ENCODE results near the gene TSTD1.
"Not testable (repeated sequence)": the region's sequence is repeated elsewhere in the genome, so short reads cannot be mapped to it uniquely, and the experiment has no call there.

The TSTD1 gene

GRCh38 chr1:161037661-161038522 lies 872 bp downstream of the TSTD1 start:
- DNase-seq (ENCODE audit: low read depth in 2 of 2) = no peak

DNA sequence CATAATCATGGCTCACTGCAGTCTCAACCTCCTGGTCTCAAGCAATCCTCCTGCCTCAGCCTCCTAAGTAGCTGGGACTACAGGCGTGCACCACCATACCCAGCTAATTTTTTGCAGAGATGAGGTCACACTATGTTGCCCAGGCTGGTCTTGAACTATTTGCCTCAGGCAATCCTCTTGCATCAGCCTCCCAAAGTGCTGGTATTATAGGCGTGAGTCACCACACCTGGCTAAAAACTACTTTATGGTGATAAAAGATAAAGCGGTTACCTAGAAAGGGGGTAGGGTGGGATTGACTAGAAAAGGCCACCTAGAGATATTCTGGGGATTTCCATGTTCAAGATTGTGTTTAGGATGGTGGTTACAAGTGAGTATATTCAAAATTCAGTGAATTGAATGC lies 5.0 kb downstream of the TSTD1 start:
- no peak for DNase-seq (ENCODE audit: low read depth in 2 of 2)

- DNase-seq (ENCODE audit: low read depth in 2 of 2) = no peak
Observed at GRCh38 chr1:161032409-161032808, 6.4 kb downstream of the TSTD1 start.

- DNase-seq (ENCODE audit: low read depth in 2 of 2) = no peak
Observed at GRCh38 chr1:161031874-161032273, 6.9 kb downstream of the TSTD1 start.

DNA sequence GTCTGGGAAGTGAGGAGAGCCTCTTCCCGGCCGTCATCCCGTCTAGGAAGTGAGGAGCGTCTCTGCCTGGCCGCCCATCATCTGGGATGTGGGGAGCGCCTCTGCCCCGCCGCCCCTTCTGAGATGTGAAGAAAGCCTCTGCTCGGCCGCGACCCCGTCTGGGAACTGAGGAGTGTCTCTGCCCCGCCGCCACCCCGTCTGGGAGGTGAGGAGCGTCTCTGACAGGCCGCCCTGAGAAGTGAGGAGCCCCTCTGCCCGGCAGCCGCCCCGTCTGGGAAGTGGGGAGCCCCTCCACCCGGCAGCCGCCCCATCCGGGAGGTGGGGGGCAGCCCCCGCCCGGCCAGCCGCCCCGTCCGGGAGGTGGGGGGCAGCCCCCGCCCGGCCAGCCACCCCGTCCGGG lies 9.3 kb downstream of the TSTD1 start:
- not testable (repeated sequence) for DNase-seq (ENCODE audit: low read depth in 2 of 2)

- DNase-seq (ENCODE audit: low read depth in 2 of 2) = not testable (repeated sequence)
Observed at GRCh38 chr1:161026954-161027353, 11.8 kb downstream of the TSTD1 start.

DNA sequence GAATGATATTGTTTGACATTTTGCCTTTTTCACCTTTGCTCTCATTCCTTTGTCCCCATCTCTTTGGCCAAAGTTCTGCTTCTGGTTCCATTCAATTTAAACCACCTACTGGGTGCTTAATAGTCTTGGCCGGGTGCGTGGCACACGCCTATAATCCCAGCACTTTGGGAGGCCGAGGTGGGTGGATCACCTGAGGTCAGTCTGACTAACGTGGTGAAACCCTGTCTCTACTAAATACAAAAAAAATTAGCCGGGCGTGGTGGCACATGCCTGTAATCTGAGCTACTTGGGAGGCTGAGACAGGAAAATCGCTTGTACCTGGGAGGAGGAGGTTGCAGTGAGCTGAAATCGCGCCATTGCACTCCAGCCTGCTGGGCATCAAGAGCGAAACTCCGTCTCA lies 16.3 kb downstream of the TSTD1 start:
- DNase-seq (ENCODE audit: low read depth in 2 of 2) = not testable (repeated sequence)

DNA sequence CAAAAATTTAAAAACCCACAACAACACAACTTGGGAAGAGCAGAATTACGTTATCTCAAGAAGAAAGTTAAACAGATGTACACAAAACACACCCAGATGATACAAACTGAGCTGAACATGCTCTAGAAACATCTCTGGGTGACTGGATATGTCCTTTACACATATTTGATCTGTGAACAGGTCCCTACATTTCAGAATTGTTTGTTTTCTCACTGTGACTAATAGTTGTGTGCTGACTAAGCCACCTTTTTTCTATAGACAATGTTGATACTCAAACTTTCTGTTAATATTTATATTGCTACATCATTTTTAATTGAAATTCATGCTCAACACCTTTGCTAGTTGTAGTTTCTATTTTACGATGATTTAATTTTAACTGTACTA lies 16.8 kb downstream of the TSTD1 start:
- no peak for DNase-seq (ENCODE audit: low read depth in 2 of 2)

GRCh38 chr1:161021165-161021969 lies 17.4 kb downstream of the TSTD1 start:
- DNase-seq (ENCODE audit: low read depth in 2 of 2) = peak; percentile 75 to 81

GRCh38 chr1:161020509-161021164 lies 18.1 kb downstream of the TSTD1 start, which contains the start of gene F11R:
TSS of gene F11R (minus strand) at chr1:161021152. CDS start at chr1:161021073, 79 bp downstream.
- DNase-seq (ENCODE audit: low read depth in 2 of 2) = no peak

- DNase-seq (ENCODE audit: low read depth in 2 of 2) = no peak
Observed at GRCh38 chr1:161019751-161020495, 18.8 kb downstream of the TSTD1 start.

DNA sequence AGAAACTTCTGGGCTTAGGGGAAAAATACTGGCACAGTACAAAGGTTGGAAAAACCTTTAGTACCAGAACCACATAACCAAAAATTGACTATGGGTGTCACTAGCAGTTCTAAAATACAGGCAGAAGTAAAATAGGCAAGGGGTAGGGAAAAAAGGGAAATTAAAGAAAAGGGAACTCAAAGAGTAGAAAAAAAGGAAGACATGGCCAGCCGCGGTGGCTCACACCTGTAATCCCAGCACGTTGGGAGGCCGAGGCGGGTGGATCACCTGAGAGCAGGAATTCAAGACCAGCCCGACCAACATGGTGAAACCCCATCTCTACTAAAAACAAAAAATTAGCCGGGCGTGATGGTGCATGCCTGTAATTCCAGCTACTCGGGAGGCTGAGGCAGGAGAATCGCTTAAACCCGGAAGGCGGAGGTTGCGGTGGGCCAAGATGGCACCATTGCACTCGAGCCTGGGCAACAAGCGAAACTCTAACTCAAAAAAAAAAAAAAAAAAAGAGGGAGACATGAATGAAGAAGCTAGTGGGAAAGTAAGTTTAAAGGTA lies 19.6 kb downstream of the TSTD1 start:
- DNase-seq (ENCODE audit: low read depth in 2 of 2) = not testable (repeated sequence)

GRCh38 chr1:161018631-161018930 lies 20.2 kb downstream of the TSTD1 start:
- no peak for DNase-seq (ENCODE audit: low read depth in 2 of 2)

DNA sequence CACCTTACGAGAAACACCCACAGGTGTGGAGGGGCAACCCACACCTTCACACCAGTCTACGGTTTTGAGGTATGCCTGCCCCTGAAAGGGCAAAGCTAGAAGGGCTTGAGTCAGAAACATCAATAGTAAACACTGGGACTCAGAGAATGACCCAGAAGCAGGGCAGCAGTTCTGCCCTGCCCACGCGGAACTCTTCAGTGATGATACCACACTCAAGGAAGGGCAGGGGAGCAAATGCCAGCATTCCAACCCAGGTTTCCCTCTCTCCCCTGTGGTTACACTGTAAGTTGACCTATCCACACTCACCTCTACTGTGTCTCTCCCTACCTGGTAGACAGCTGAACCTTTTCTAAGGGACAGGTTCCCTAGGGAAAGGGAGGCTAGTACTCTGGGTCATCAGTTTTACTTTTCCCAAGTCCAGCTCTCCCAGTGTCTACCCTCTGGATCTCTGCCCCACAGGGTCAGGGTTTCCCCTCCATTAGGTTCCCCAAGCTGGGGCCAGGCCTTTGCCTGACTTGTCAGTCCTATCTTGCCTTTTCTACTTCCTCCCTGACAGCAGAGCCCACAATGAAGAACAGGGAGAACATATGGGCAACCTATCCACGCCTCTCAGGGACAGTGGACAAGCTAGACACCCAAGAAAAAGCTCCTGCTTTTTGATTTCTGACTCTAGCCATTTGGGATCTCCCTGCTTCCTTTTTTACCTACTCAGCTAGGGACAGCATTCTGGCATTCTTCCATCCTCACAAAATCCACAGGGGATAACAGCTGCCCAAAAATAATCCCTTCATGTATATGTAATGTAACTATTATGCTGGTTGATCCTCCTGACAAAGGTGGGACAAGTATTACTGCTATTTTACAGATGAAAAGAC lies 20.8 kb downstream of the TSTD1 start:
- no peak for DNase-seq (ENCODE audit: low read depth in 2 of 2)

GRCh38 chr1:161017181-161017580 lies 21.6 kb downstream of the TSTD1 start:
- not testable (repeated sequence) for DNase-seq (ENCODE audit: low read depth in 2 of 2)

GRCh38 chr1:161016683-161017082 lies 22.1 kb downstream of the TSTD1 start:
- not testable (repeated sequence) for DNase-seq (ENCODE audit: low read depth in 2 of 2)

GRCh38 chr1:161013488-161014230 lies 25.1 kb downstream of the TSTD1 start:
- DNase-seq (ENCODE audit: low read depth in 2 of 2) = peak; percentile 63 to 64

GRCh38 chr1:161013131-161013487 lies 25.7 kb downstream of the TSTD1 start:
- no peak for DNase-seq (ENCODE audit: low read depth in 2 of 2)

DNA sequence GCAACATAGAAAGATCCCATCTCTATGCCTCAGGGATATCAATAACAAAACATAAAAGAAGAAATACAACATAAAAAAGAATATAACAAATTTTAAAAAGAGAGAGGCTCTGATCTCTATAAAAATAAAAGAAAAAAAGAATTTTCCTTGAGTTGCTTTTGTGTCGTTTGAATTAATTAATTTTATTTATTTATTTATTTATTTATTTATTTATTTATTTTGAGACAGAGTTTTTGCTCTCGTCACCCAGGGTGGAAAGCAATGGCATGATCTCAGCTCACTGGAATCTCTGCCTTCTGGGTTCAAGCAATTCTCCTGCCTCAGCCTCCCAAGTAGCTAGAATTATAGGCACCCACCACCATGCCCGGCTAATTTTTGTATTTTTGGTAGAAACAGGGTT lies 26.3 kb downstream of the TSTD1 start:
- DNase-seq (ENCODE audit: low read depth in 2 of 2) = no peak

Data from stimulated activated CD8-positive, alpha-beta memory T cell treated with anti-CD3 and anti-CD28 coated beads, Interleukin-2, amount 100 ng/mL, for 48 hours (primary cell).